T-helper 9 cell (primary cell): ENCODE measurements around the gene UBA6.

Experiments
- DNase-seq: peaks from one replicate; pipeline ENCODE4 v3.0.0-alpha.2; 2020

The UBA6 gene

DNA sequence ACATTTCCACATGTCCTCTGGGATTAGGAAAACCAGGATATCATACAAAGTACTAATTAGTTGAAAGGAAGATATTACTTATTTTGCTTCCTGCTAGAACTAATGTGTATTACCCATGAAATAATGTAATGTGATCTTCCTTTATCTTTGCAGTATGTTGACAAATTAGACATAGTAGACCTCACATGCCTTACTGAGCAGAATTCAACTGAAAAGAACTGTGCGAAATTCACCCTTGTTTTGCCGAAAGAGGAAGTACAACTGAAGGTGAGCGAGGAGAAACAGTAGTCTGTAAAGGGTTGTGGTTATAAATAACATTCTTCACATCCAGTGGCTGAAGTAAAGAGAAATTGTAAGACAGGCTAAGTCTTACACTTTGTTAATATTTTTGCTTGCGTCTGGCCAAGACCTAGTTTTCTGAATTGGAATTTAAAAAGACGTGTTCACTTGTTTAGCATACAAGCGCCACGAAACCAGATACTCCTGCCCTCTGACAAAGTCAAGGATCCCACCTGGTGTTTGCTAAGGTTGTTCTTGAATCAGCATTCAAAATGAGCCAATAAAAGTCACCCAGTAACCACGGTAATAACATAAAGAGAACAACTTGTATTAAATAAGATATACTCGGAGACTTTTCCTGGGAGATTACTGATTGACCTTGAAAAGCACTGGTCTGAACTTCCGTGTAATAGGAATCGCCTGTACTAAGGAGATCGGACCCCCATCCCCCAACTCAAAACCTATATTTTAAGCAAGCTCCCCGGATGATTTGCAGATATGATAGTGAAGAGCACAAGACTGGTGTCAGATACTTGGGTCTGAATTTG, 125.5 kb downstream of the UBA6 start:
- no peak for DNase-seq

- DNase-seq, result no peak
Measured at GRCh38 chr4:67573193-67573592, 127.8 kb downstream of the UBA6 start.

DNA sequence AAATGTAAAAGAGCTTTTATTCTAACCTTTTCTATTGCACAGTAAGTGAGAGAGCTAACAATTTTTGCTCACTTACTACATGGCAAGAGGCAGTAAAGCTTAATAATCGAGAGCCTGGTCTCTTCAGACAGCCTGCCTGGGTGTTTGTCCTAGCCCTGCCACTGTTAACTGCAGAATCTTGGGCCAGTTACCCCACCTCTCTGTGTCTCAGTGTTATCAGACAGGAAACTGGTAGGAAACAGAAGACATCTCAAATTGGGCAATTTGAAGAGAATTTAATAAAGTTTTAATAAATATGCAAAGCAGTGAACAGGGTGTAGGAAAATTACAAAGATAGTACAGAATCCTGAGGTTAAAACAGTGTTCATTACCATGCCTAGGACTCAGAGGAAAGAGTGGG, 129.0 kb downstream of the UBA6 start:
- no peak for DNase-seq

- no peak for DNase-seq
Measured at GRCh38 chr4:67570537-67570936, 130.4 kb downstream of the UBA6 start.

DNA sequence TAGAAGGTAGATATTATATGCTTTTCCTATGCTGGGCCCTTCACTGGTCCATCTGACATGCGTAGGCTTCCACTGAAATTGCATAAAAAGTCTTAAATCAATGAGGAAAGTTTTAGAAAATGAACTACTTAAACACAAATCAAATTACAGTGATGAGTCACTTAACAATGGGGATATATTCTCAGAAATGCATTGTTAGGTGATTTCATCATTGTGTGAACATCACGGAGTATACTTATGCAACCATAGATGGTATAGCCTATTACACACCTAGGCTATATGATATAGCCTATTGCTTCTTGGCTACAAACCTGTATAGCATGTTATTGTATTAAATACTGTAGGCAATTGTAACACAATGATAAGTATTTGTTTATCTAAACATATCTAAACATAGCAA, 132.1 kb downstream of the UBA6 start:
- no peak for DNase-seq

DNA sequence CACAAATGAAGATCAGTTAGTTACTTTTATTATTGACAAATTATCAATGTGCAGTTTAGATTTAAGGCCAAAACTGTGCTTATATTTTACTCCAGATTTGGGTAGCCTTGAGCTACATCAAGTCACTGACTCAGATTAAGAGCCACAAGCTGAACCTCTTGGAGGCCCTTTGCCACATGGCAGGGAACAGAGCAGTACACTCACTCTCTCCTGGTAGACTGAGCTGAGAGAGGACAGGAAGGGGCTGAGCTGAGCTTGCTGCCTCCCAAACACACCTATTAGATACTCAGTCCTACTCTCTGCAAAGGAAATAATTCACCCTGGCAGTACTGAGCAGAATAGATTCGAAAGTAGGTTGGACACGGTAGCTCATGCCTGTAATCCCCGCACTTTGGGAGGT, 134.6 kb downstream of the UBA6 start:
- DNase-seq, result no peak

GRCh38 chr4:67565284-67565683, 135.7 kb downstream of the UBA6 start:
- DNase-seq, result no peak
